NCI-H1930 (cell line): ENCODE data around the gene IQCF6.
"Not testable (repeated sequence)": the region's sequence is repeated elsewhere in the genome, so short reads cannot be mapped to it uniquely, and the experiment has no call there.

ENCODE experiments used
- DNase-seq, 2 experiments: peaks; one replicate each; lab custom pipeline; 2025; lab: John Stamatoyannopoulos, UW

Gene IQCF6

GRCh38 chr3:51779137-51779536 lies at the start of gene IQCF6:
Gene IQCF6 (minus strand): TSS chr3:51779237. CDS start chr3:51779224, 13 bp downstream.
- no peak for DNase-seq

GRCh38 chr3:51828297-51828696 lies 49.3 kb upstream of the IQCF6 start:
- no peak for DNase-seq

- peak in 1 of 2 experiments; percentile 15 for DNase-seq
These were observed 40.8 kb upstream of the IQCF6 start for GRCh38 chr3:51819709-51820406.

GRCh38 chr3:51819151-51819550 lies 40.1 kb upstream of the IQCF6 start:
- DNase-seq, result no peak

- no peak for DNase-seq
These were observed 38.3 kb upstream of the IQCF6 start for GRCh38 chr3:51817375-51817774.

GRCh38 chr3:51816723-51817122 lies 37.7 kb upstream of the IQCF6 start:
- no peak for DNase-seq

- DNase-seq, result no peak
These were observed 36.6 kb upstream of the IQCF6 start for GRCh38 chr3:51815614-51816013.

- DNase-seq, result no peak
These were observed 35.0 kb upstream of the IQCF6 start for GRCh38 chr3:51814034-51814433.

- no peak for DNase-seq
These were observed 34.5 kb upstream of the IQCF6 start for GRCh38 chr3:51813539-51813938.

GRCh38 chr3:51808934-51809333 lies 29.9 kb upstream of the IQCF6 start:
- no peak for DNase-seq

GRCh38 chr3:51802106-51802703 lies 23.2 kb upstream of the IQCF6 start:
- DNase-seq, result no peak

- DNase-seq, result no peak
These were observed 21.7 kb upstream of the IQCF6 start for GRCh38 chr3:51800750-51801125.

GRCh38 chr3:51799879-51800749 lies 21.1 kb upstream of the IQCF6 start:
- peak; percentile 4 to 16 for DNase-seq

GRCh38 chr3:51798411-51798963 lies 19.4 kb upstream of the IQCF6 start:
- no peak for DNase-seq

- DNase-seq, result no peak
These were observed 17.8 kb upstream of the IQCF6 start for GRCh38 chr3:51796854-51797253.

GRCh38 chr3:51794206-51794605 lies 15.2 kb upstream of the IQCF6 start:
- DNase-seq, result no peak

GRCh38 chr3:51792206-51792605 lies 13.2 kb upstream of the IQCF6 start:
- DNase-seq, result no peak

- DNase-seq, result no peak
These were observed 10.4 kb upstream of the IQCF6 start for GRCh38 chr3:51789437-51789836.

GRCh38 chr3:51787576-51787975 lies 8.5 kb upstream of the IQCF6 start:
- not testable (repeated sequence) for DNase-seq

GRCh38 chr3:51786267-51786666 lies 7.2 kb upstream of the IQCF6 start:
- no peak for DNase-seq

- no peak for DNase-seq
These were observed 483 bp downstream of the IQCF6 start for GRCh38 chr3:51778554-51778953.

GRCh38 chr3:51777985-51778384 lies 1.1 kb downstream of the IQCF6 start:
- DNase-seq, result no peak
